OCI-LY3 (cell line): ENCODE data around the gene ASCC3.

Experiments used
- CTCF ChIP-seq: fragments of 200-600, 300-600 bp; sonication (generic); IDR thresholded peaks from 2 replicates; pipeline ENCODE4 v1.5.1; 2014; ENCODE audit warnings: antibody characterized with exemption, low read length, low read depth
- EZH2phosphoT487 ChIP-seq: fragments of 200-600 bp; shearing (Covaris generic); IDR thresholded peaks from 2 replicates; pipeline ENCODE4 v1.6.1; 2018; ENCODE audit warnings: antibody characterized with exemption, mixed run types, low read depth

DNA sequence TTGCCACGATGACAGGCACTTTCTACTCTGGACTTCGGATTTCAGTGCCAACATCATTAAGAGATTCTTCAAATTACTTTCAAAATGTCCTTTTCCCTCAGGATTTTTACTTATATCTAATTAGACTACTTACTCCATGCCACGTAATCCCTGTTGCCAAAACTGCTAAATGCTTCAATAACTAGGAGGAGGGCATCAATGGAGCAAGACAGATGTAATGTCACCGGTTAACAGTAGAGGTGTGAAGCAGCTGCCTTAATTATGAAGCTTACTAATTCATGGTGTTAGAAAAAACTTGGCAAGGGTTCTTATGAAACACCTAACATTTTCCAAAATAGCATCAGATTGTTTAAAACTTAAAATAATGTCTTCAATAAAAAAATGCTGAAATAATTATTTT, 305.2 kb downstream of the ASCC3 start:
- TF ChIP-seq CTCF (no peak), EZH2phosphoT487 (no peak)
